PFSK-1 (cell line): ENCODE measurements around the gene APAF1.

Source experiments
- FOXP2 ChIP-seq: optimal IDR thresholded peaks from 2 replicates; pipeline ENCODE3; 2011; ENCODE audit warnings: borderline replicate concordance, control low read depth, inconsistent platforms; ENCODE audit not compliant: insufficient read depth; ENCODE audit errors: extremely low read length, extremely low read depth
- POLR2AphosphoS5 ChIP-seq: IDR thresholded peaks from 2 replicates; pipeline ENCODE4 v1.6.1; 2012; ENCODE audit warnings: low read depth, mild to moderate bottlenecking, control low read depth, low read length, moderate library complexity
- SIN3A ChIP-seq: IDR thresholded peaks from 2 replicates; pipeline ENCODE4 v1.6.1; 2012; ENCODE audit warnings: mild to moderate bottlenecking, low read length, moderate library complexity, borderline replicate concordance; ENCODE audit not compliant: insufficient read depth
- TAF1 ChIP-seq: IDR thresholded peaks from 2 replicates; pipeline ENCODE4 v1.6.1; 2012; ENCODE audit warnings: low read length, control low read depth, borderline replicate concordance; ENCODE audit not compliant: insufficient read depth
- TF ChIP-seq, protein P1 (sequence below), 2 experiments: IDR thresholded peaks; 2 replicates each; pipeline versions ENCODE4 v1.6.1 to v1.8.0; 2011 to 2012; ENCODE audit warnings: low read depth in 2 of 2, low read length in 2 of 2, control low read depth in 1 of 2, inconsistent platforms in 1 of 2, mild to moderate bottlenecking in 1 of 2, moderate library complexity in 1 of 2; ENCODE audit not compliant: insufficient read depth in 1 of 2

APAF1 gene

DNA sequence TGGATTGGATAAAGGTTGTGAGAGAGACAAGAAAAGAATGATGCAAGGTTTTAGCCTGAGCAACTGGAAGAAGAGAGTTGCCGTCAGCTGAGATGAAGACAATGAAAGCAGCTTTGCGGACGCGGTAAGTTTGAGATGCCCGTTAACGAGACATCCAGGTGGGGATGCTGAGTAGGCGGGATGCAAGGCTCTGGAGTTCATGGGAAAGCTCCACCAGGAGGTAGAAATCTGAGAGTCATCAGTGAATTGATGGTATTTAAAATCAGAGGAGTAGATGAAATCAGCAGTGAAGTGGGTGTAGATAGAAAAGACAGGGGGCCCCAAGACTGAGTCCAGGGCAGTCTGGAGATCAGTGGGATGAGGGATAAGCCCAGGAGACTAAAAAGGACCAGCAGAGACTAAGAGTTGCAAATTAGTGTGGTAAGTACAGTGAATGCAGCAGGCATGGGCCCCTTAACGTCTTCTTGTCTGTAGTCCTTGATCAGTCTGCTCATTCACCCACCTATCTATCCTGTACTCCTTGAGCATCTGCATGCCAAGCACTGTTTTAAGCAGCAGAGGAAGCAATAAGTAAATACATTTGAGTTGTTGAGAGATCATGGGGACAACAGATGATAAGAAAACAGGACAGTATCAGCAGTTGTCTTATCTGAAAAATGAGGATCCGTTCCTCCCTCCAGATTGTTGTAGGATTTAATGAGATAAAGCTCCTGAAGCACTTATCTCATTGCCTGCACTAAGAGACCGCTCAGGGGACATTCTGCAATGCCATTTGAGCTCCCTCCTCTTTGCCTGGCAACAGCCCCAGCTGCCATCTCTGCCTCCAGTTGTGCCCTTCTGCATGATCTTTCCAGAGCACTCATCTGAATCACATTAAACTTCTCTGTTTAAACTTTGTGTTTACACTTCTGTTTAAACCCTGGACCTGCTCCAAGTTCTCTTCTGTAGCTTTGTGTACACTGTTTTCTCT lies 91.5 kb downstream of the APAF1 start:
- TF ChIP-seq TAF1 = no peak
- no peak for TF ChIP-seq SIN3A
- TF ChIP-seq POLR2AphosphoS5 = no peak
- TF ChIP-seq, protein P1, sequence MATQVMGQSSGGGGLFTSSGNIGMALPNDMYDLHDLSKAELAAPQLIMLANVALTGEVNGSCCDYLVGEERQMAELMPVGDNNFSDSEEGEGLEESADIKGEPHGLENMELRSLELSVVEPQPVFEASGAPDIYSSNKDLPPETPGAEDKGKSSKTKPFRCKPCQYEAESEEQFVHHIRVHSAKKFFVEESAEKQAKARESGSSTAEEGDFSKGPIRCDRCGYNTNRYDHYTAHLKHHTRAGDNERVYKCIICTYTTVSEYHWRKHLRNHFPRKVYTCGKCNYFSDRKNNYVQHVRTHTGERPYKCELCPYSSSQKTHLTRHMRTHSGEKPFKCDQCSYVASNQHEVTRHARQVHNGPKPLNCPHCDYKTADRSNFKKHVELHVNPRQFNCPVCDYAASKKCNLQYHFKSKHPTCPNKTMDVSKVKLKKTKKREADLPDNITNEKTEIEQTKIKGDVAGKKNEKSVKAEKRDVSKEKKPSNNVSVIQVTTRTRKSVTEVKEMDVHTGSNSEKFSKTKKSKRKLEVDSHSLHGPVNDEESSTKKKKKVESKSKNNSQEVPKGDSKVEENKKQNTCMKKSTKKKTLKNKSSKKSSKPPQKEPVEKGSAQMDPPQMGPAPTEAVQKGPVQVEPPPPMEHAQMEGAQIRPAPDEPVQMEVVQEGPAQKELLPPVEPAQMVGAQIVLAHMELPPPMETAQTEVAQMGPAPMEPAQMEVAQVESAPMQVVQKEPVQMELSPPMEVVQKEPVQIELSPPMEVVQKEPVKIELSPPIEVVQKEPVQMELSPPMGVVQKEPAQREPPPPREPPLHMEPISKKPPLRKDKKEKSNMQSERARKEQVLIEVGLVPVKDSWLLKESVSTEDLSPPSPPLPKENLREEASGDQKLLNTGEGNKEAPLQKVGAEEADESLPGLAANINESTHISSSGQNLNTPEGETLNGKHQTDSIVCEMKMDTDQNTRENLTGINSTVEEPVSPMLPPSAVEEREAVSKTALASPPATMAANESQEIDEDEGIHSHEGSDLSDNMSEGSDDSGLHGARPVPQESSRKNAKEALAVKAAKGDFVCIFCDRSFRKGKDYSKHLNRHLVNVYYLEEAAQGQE (IDR thresholded peaks at IDR 0.05; ENCODE audit: insufficient read depth in 1 of 2, low read depth in 2 of 2, low read length in 2 of 2) = no peak

GRCh38 chr12:98737322-98737712 lies 92.2 kb downstream of the APAF1 start:
- TF ChIP-seq FOXP2 (no peak), POLR2AphosphoS5 (no peak), SIN3A (no peak), TAF1 (no peak)
- TF ChIP-seq, protein P1 (IDR thresholded peaks at IDR 0.05; ENCODE audit: insufficient read depth in 1 of 2, low read depth in 2 of 2, low read length in 2 of 2) = no peak

DNA sequence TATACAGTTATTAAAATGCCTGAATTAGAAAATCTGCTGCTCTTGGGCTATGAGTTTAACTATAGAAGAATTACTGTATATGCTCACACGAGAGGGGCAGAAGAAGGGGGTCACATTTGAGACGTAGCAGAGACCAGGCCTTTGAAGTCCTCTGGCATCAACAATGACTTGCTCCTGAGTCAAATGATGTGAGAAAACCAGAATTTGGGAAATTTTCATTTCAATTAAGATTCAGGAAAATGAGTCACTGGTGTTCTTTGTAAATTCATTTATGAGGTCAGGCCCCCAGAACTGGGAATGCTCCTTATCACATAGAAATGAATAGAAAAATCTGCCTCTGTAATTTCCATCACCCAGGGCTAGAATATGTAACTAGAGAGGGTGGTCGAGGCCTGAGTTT lies 92.9 kb downstream of the APAF1 start:
- TF ChIP-seq TAF1 (no peak), FOXP2 (no peak), POLR2AphosphoS5 (no peak), SIN3A (no peak)
- TF ChIP-seq, protein P1 (IDR thresholded peaks at IDR 0.05; ENCODE audit: insufficient read depth in 1 of 2, low read depth in 2 of 2, low read length in 2 of 2) = no peak

DNA sequence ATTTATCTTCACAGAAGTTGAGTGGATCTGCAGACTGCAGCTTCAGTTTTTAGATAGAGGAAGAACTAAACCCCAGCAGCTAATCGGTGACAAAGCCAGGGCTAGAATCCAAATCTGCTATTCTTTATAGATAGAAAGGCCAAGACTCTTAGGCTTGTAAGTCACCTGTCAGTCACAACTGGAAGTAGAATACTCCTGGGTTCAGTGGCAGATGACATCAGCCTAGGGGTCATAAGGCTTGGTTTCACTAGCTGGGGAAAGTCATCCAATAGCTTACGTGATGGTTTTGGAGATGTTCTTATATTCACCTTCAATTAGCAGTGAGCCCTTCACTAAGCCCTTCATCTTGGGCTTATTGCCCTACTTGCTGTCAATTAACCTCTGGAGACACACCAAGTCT lies 93.4 kb downstream of the APAF1 start:
- no peak for TF ChIP-seq SIN3A
- TF ChIP-seq, protein P1 (IDR thresholded peaks at IDR 0.05; ENCODE audit: insufficient read depth in 1 of 2, low read depth in 2 of 2, low read length in 2 of 2) = no peak
- TF ChIP-seq TAF1 = no peak
- TF ChIP-seq FOXP2 = no peak
- no peak for TF ChIP-seq POLR2AphosphoS5
